Measurements from ENCODE around the gene RABGAP1L. TPM values are rescaled to one million over a fixed set of nuclear protein-coding genes. Genes with fewer than 3 reads are reported as not detected.

Gene RABGAP1L
- polyA plus RNA-seq, 3 donors, result 35.2 to 75.3 (median 63.3) TPM

GRCh38 chr1:174666248-174666647 is 506.9 kb downstream of the RABGAP1L start:
- Mint-ChIP-seq H3K36me3 (peaks cover 0 to 1% of the 10 kb centered on the region in 2 donors), H3K9me3 (peaks cover 2 to 9% (median 5%) of the 10 kb centered on the region in 7 donors), H3K4me3 (no peak overlapping the region), H3K4me1 (no peaks in the 10 kb centered on the region), H3K27ac (no peak overlapping the region), H3K27me3 (ENCODE audit: low read depth in 3 of 3) (peaks cover 0 to 2% (median 0%) of the 10 kb centered on the region in 3 donors)
- Histone ChIP-seq H3K9me3 (replicated peaks in 1 of 2; ENCODE audit: control insufficient read depth in 1 of 2, insufficient read depth in 1 of 2, low read length in 2 of 2) (no peaks in the 10 kb centered on the region), H3K36me3 (replicated peaks in 1 of 2; ENCODE audit: control insufficient read depth in 1 of 2, insufficient read depth in 2 of 2, low read length in 2 of 2) (no peaks in the 10 kb centered on the region), H4K20me1 (ENCODE audit: insufficient read depth, low read length) (no peaks in the 10 kb centered on the region), H3K4me2 (replicated peaks; ENCODE audit: extremely low read depth, low read length, poor library complexity, severe bottlenecking) (no peak overlapping the region), H3K9ac (ENCODE audit: insufficient read depth, low read length, poor library complexity, severe bottlenecking) (no peak overlapping the region), H3K79me2 (ENCODE audit: insufficient read depth, low read length) (no peaks in the 10 kb centered on the region), H3K27me3 (ENCODE audit: control insufficient read depth in 2 of 2, insufficient read depth in 2 of 2, low read length in 2 of 2) (no peaks in the 10 kb centered on the region), H2AFZ (ENCODE audit: insufficient read depth, low read depth, low read length, poor library complexity, severe bottlenecking) (no peak overlapping the region), H3K27ac (ENCODE audit: low read depth in 1 of 2, low read length in 2 of 2) (no peak overlapping the region), H3K4me1 (ENCODE audit: control insufficient read depth in 1 of 2, insufficient read depth in 2 of 2, low read length in 2 of 2) (no peaks in the 10 kb centered on the region), H3K4me3 (replicated peaks in 1 of 3; ENCODE audit: low read depth in 2 of 3, low read length in 3 of 3) (no peak overlapping the region)
- intact Hi-C loops (cut with micrococcal nuclease), result no loop called here
- DNase-seq, result no peak
- TF ChIP-seq CTCF (IDR thresholded peaks at IDR 0.05), result no peak
- WGBS (ENCODE audit: insufficient coverage), result no CpG with 5 or more reads among the region's 3 CpGs

GRCh38 chr1:174671826-174672225 is 512.5 kb downstream of the RABGAP1L start:
- Mint-ChIP-seq H3K4me1 (no peaks in the 10 kb centered on the region), H3K27ac (no peak overlapping the region), H3K9me3 (peaks cover 2 to 10% (median 8%) of the 10 kb centered on the region in 7 donors), H3K27me3 (ENCODE audit: low read depth in 3 of 3) (no peaks in the 10 kb centered on the region), H3K4me3 (no peak overlapping the region), H3K36me3 (no peaks in the 10 kb centered on the region)
- Histone ChIP-seq H3K27ac (ENCODE audit: low read depth in 1 of 2, low read length in 2 of 2) (no peak overlapping the region), H4K20me1 (ENCODE audit: insufficient read depth, low read length) (no peaks in the 10 kb centered on the region), H3K79me2 (ENCODE audit: insufficient read depth, low read length) (no peaks in the 10 kb centered on the region), H3K4me1 (ENCODE audit: control insufficient read depth in 1 of 2, insufficient read depth in 2 of 2, low read length in 2 of 2) (no peaks in the 10 kb centered on the region), H3K27me3 (ENCODE audit: control insufficient read depth in 2 of 2, insufficient read depth in 2 of 2, low read length in 2 of 2) (no peaks in the 10 kb centered on the region), H3K4me3 (replicated peaks in 1 of 3; ENCODE audit: low read depth in 2 of 3, low read length in 3 of 3) (no peak overlapping the region), H2AFZ (ENCODE audit: insufficient read depth, low read depth, low read length, poor library complexity, severe bottlenecking) (no peak overlapping the region), H3K9ac (ENCODE audit: insufficient read depth, low read length, poor library complexity, severe bottlenecking) (no peak overlapping the region), H3K36me3 (replicated peaks in 1 of 2; ENCODE audit: control insufficient read depth in 1 of 2, insufficient read depth in 2 of 2, low read length in 2 of 2) (no peaks in the 10 kb centered on the region), H3K9me3 (replicated peaks in 1 of 2; ENCODE audit: control insufficient read depth in 1 of 2, insufficient read depth in 1 of 2, low read length in 2 of 2) (no peaks in the 10 kb centered on the region), H3K4me2 (replicated peaks; ENCODE audit: extremely low read depth, low read length, poor library complexity, severe bottlenecking) (no peak overlapping the region)
- intact Hi-C loops (cut with micrococcal nuclease), result no loop called here
- no CpG with 5 or more reads among the region's 2 CpGs for WGBS (ENCODE audit: insufficient coverage)
- DNase-seq, result no peak
- no peak for TF ChIP-seq CTCF (IDR thresholded peaks at IDR 0.05)

Data from CD14-positive monocyte (primary cell).